DMS 273 (cell line): ENCODE data around the gene GUCA2B.

ENCODE experiments used
- DNase-seq: peaks from one replicate; lab custom pipeline; 2025; ENCODE audit not compliant: unreplicated experiment; lab: John Stamatoyannopoulos, UW

The GUCA2B gene

DNA sequence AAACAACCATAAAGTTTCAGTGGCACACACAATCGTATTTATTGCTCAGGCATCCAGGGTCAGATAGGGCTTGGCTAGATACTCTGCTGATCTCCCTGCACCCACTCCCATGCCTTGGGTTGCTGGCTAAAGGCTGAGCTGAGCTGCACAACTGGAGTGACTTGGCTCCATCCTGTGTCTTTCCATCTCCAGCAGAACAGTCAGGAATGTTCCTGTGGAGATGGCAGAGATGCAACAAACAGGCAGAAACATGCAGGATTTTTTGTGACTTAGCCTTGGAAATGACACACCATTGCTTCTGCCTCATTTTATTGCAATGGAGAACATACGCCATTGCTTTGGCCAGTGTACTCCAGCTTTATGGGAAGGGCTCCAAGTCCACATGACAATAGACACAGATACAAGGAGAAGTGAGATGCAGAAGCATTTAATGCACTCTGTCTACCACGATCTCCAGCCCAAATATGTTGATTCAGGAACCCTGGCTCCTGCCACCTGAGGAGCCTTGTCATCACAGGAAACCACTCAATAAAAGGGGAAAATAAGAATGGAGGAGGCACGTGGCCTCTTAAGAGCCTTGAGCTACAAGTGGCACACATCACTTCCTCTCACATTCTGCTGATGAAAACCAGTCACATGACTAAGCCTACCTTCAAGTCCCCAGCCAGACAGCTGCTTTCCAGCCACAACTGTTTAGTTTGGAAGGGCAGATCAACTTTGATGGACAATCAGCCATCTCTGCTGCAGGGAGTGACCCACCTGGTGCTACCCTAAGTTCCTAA lies 10.1 kb upstream of the GUCA2B start:
- DNase-seq: no peak

DNA sequence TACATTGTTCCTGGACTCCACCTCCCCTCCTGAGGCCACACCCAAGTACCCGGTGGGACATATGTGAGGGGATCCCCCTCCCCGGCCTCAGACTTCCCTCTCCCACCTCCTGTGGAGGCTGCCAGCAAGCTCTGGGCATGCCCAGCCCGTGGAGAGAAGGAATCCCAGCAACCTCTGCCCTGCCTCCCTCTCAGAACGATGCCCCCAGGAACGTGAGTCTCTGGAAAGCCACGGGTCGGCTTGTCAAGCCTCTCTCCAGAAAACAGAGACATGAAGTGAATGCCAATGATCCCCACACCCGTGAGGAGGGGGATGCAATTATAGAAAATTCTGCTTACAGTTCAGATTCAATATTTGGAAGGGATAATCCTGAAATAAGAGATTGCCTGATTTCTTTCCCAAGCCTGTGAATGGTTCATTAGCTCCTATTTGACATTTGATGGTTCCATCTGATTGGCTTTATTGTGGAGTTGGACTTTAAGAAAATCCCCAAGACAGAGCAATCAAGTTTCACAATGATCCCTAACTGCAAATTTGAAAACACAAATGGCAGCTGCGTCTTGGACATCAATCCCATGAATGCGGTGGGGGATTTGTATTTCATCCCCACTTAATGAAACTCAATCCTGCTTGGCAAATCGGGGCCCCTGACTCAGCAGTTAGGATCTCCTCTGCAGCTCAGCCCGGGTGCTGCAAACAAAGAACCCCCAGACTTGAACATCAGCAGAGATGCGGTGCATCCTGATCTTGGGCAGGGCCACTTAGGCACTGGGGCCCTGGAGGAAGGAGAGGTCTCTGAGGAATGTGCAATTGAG lies 9.1 kb upstream of the GUCA2B start:
- DNase-seq: peak; percentile 48

DNA sequence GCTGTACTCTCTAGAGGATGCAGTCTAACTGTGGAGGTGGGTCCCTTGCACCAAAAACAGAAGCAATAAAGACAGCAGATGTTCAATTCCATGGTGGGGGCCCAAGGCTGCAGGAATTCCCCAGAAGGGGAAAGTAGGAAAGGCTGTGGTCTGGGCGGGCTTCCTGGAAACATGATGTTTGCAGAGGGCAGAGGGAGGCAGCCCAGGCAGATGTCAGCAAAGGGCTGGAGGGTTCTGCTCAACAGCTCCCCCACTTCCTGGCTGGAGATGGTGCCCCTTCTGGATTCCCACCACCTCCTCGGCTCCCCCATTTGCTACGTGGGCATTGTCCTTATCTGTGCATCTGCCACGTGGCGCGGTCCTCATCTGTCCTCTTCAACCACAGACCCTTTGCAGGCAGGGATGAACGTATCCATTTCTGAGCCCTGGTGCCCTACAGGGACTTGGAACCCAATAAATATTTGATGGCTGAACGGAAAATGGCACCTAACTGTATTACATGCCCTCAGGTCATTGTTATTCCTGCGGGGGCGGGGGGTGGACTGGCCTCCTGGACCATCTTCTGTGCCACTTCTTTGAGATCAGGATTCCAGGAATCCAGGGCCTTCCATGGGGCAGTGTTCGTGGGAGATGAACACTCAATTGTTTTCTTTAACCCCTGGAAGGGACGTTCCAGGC lies 8.4 kb upstream of the GUCA2B start:
- peak; percentile 61 for DNase-seq

DNA sequence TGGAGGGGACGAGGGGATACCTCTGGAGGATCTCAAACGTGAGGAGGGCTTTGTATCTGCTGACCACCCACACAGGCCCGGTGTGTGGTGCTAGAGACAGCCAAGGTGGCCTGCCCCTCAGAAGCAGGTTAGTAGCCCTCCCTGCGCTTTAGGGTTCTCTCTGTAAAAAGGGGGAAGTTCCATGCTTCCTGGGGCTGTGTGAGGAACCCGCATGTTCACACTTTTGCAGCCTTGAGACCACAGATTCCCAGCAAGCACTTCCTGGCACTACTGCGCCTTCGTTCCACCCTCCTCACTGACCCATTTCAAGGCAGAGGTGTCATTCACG lies 7.9 kb upstream of the GUCA2B start:
- DNase-seq: no peak

DNA sequence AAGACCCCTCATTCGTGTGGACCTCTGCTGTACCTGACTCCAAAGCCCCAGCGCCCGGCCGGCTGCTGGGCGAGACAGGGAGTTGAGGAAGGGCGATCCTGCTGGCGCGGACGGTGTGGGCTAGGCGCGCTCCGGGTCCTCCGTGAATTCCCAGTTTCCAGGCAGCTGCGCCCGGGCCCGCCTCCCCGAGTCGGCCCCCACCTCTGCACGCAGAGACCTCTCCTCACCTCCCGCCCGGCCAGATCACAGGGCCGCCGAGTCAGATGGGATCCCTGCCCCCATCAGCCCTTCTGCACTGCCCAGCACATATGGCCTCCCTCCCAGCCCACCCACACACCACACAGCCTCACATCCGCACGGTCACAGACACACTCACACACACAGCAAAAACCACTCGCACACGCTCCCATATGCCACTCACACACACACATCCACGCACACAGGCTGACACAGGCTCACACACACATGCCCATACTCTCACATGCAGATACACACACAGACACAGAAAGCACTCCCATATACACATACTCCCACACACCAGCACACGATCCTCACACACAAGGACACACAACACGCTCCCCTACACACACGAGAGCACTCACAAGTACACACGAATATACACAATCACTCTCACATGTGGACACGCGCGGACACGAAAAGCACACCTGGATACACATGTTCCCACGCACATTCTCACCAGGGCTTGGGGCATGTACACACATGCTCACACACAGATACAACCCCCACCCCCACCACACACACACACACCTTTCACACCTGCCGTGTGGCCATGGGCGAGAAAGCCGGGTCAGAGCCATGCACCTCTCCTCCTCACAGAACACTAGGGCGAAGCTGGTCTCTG lies 7.2 kb upstream of the GUCA2B start:
- DNase-seq: no peak

DNA sequence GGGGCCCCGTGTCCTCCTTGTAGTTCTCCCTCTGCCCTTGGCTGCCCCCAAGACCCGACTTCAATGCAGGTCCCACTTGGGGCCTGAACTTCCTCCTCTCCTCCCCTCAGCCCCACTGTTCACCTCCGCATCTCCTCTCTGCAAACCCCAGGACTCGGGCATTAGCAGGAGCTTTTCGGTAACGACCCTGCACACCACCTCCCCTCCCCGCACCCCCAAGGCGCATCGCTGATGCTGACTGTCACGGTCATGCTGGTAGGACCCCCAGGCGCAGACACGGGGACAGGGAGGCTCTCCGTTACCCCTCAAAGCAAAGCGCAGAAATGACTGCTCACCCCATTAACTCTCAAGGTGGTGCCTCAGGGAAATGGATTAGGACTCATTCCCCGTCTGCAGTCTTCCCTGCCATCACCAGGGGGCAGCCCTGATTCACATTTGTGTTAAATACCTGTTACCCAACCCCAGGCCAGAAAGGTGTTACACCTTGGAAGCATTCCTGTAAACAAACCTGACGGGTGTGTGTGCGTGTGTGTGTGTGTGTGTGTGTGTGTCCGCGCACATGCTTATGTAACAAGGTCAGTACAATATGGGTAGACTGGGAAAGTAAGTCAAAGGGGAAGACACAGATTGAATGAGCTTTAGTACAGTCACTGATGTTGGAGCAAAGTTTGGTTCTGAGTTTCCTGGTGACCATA lies 6.4 kb upstream of the GUCA2B start:
- peak; percentile 84 for DNase-seq

DNA sequence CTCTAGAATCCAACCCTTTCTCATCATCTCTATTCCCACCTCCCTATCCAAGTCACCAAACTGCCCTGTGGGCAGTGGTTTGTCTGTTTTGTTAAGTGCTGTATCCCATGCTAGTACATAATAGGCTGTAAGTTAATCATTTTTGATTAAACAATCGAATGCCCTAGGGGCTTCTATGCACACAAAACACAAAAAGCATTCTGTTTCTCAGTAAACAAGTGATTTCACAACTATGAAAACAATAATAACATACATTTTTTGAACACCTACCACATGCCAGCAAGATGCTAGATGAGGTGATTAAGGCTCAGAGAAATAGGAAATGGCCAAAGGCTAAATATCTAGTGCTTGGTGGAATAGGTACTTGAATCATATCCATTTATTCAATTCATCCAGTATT lies 5.0 kb upstream of the GUCA2B start:
- DNase-seq: no peak

DNA sequence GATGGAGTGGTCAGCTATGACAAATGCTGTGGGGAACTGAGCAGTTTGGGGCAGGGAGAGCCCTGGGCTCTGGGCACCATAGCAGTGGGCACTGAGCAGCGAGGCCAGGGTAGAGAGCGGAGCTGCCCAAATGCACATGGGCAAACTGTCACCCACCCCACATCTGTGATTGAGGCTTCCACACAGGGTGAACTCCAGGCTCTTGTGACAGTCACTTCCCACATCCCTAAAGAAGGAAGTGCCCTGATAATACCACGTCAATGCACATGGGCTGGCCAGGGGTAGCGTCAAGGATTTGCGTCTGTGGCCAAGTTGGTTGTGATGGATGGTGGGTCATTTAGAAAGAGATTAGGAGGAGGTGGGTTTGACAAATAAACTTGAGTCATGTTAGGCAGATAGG lies 2.6 kb upstream of the GUCA2B start:
- DNase-seq: no peak

DNA sequence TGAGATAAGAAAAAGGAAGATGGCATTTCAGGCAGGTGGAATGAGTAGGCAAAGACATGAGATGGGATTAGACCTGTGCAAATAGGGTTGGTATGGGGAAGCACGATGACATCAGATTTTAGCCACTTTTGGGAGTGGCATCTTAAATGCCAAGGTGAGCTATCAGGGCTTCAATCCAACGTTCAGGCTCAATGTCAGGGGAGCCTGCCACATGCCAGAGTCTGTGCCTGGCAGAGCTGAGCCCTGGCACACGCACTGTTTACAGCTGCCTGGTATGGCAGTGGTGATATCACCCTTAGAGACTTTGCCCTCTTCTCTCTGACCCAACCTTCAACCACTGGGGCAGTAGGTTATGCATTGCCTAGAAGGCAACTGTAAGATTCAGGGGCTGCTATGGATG lies 1.1 kb upstream of the GUCA2B start:
- no peak for DNase-seq

DNA sequence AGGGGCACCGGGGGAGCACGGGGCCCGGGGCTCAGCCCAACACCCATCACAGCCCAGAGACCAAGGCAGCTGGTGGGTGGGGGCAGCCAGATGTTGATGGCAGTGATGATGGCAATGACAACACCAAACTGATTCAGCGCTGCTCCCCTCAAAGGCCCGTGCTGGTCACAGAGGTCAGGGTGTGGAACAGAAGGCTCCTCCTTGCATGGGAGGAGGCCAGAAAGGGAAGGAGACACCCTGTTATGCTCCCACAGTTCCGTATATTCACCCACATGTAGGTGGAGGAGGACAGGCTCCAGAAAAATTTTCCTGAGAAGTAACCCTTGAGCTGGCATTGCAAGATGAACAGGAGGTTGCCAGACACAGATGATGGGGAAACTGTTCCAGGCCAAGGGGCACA lies 414 bp downstream of the GUCA2B start:
- no peak for DNase-seq

DNA sequence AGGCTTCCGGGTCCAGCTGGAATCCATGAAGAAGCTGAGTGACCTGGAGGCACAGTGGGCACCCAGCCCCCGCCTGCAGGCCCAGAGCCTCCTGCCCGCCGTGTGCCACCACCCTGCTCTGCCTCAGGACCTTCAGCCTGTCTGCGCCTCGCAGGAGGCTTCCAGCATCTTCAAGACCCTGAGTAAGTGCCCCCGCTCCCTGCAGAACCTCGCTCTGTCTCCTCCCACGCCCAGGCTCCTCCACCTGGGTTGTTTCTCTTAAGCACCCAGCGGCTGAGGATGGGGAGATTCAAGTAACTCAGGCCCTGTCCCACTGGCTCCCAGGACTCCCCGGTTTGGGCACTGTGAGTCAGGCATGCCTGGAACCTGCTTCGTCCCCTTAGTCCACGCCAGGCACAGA lies 1.5 kb downstream of the GUCA2B start:
- DNase-seq: no peak

DNA sequence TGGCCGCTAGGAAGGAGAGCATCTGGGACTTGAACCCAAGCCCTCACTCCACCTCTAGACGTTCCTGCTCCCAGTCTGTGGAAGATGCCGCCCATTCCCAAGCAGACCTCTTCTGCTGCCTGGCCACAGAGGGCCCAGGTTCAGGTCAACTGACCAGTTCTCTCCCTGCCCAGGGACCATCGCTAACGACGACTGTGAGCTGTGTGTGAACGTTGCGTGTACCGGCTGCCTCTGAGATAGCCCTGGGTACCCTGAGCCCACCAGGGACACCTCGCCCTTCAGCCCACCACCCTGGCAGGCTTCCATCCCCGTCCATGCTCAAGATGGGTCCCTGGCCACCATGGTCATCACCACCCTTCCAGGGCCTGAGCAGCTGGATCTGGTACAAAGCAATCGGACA lies 2.2 kb downstream of the GUCA2B start:
- DNase-seq: no peak

DNA sequence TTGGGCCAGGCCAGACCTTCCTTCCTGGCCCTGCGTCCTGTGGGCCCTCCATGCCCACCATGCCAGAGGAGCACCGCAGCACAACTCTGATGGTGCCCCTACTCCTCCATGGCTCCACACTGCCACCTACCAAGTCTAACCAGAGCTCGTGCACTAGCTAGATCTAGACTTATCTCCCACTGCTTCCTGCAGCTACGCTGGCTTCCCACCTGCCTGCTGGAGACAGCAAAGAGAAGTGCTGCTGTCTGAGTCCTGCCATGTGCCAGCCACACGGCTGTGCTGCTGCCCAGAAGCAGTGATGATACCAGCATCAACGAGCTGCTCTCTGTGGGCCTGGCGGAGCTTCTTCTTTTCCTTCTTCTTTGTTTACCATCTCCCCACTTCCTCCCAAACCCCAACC lies 4.5 kb downstream of the GUCA2B start:
- DNase-seq: peak; percentile 38

DNA sequence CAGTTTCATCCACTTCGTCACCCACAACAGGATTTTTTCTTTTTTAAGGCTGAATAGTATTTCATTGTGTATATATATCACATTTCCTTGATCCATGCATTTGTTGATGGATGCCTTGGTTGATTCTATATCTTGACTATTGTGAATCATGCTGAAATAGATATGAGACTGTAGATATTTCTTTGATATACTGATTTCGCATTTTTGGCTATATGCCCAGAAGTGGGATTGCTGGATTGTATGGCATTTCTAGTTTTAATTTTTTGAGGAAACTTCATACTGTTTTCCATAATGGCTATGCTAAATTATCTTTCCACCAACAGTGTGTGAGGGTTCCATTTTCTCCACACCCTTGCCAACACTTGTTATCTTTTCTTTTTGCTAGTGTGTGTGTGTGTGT lies 5.0 kb downstream of the GUCA2B start:
- no peak for DNase-seq

DNA sequence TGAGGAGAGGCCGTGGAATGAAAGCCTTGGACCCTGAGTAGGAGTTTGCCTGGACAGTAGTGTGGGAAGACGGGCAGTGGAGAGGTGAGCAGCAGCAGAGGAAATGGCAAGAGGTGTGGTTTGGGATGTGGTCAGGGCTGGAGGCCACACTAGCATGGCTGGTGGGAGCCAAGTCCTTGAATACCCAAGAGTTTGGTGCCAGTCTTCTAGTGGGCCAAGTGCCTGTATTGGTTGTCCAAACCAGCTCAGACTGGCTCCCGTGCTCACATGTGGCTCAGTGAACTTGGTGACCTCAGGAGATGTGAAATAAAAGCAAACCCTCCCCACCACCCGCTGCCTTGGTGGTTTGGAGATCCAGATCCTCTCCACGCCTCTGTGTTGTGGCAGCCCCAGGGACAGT lies 9.0 kb downstream of the GUCA2B start:
- DNase-seq: no peak

DNA sequence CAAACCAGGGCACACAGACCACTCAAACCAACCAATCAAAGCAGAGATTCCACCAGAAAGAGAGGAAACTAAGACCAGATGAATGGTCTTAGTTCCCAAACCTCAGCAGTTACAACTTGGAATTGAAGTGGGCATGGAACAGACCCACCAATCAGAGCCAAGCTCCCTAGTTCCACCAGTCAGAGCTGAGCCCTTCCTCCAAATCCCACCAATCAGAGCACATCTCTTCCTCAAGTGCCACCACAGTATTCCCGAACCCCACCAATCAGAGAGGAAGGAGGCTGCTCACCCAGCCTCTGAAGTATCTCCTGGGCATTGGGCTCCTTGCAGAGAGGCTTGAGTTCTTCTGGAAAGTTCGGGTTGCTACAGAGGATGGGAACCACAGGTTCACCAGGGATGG lies 9.9 kb downstream of the GUCA2B start:
- DNase-seq: peak; percentile 36

DNA sequence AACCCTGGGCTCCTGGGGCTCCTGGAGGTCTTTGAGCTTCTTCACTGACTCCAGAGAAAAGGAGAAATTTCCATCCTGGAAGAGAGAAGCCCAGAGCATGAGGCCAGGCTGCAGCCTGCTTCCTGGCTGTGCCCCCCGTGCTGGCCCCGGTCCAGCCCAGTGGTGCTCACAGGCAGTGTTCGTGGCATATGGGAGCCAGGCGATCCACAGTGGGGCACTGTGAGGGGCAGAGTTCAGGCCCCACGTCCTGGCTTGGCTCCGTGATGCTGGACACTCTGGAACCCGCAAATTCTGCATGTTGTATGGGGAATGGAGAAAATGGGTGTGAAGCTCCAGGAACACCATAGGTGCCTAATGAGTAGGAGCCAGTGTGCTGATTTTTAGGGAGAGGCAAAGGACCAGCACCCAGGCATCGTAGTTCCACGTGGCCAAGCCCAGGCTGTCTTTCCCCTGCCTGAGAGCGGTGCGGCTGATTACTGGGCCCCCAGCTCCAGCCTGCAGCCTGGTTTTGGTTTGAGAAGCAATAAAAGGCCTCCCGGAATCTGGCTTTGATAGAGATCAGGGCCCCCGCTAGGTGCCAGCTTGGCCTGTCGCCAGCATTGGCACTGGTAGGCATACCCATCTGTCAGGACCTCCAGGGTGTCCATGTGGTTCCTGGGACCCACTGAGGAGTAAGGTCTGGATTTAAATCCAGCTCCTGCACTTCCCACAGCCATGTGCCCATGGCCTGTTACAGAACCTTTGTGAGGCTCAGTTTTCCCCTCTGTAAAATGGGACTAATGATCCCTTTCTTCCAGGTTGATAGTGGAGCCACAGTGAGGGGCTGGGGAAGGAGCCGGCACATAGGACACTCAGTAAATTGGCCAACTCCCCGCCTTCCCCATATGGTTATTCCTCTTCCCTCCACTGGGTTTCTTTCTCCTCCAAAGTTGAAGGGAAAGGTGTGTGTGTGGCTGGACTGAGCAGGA lies 10.6 kb downstream of the GUCA2B start:
- peak; percentile 77 for DNase-seq

DNA sequence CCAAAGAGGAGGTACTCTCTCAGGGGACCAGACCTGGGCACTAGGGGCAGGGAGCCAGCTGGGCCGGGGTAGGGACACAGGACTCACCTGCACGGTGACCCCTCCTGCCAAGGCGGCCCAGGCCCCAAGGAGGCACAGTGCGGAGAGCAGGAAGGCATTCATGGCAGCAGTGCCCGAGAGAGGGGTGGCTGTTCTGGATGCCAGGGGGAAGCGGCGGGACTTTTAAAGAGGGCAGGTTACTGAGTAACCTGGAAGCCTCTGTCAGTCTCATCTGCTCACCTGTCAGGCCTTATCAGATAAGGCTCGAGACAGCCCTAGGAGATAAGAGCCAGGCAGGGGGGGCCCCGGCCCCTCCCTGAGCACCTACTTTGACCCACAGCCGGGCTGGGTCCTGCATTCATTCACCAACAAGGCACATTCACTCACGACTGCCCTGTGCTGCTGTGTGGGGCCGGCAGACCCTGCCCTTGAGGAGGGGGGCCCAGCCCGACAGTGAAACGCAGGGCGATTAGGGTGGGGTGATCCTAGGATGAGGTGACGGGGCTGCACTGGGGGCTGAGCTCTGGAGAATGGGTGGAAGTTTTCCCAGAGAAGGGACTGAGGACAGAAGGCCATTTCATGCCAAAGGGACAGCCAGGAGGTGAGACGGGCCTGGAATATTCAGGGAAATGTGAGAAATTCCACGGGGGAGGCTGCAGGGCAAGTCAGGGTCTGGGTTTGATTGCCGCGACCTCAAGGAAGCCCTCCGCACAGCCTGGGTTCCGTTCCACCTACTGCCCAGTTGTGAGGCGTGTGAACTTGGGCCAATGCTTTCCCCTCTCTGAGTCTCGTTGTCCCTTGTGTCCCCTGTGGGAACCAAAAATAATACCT lies 11.6 kb downstream of the GUCA2B start, which contains the start of gene GUCA2A:
GUCA2A (minus strand) TSS at position 195 of the 870 bp plus-strand sequence; CDS start at position 162, 33 bp downstream.
- DNase-seq: no peak
